HG03342 (cell line): ENCODE results near the gene CYP27A1.

ENCODE experiments used
- ATAC-seq: cut with Tn5 transposase; IDR thresholded peaks from one replicate; pipeline ENCODE4 v1.9.1; 2021; ENCODE audit warnings: mild to moderate bottlenecking, moderate library complexity; ENCODE audit not compliant: unreplicated experiment

The CYP27A1 gene

GRCh38 chr2:218856167-218856895, 74.4 kb downstream of the CYP27A1 start:
- no peak for ATAC-seq

GRCh38 chr2:218856896-218857243, 74.9 kb downstream of the CYP27A1 start:
- no peak for ATAC-seq

GRCh38 chr2:218857371-218858137, 75.6 kb downstream of the CYP27A1 start:
- no peak for ATAC-seq

GRCh38 chr2:218858138-218858445, 76.1 kb downstream of the CYP27A1 start:
- ATAC-seq = no peak

GRCh38 chr2:218858671-218859555, 77.0 kb downstream of the CYP27A1 start:
- ATAC-seq = no peak

GRCh38 chr2:218859556-218859987, 77.6 kb downstream of the CYP27A1 start, which contains the start of gene WNT6:
Gene WNT6 (plus strand): TSS chr2:218859805. CDS start chr2:218860038, 233 bp downstream.
- no peak for ATAC-seq

GRCh38 chr2:218859988-218860831, 78.3 kb downstream of the CYP27A1 start:
- ATAC-seq = no peak

GRCh38 chr2:218860950-218861381, 79.0 kb downstream of the CYP27A1 start:
- no peak for ATAC-seq

- ATAC-seq = no peak
These were observed 79.8 kb downstream of the CYP27A1 start for GRCh38 chr2:218861645-218862318.

GRCh38 chr2:218863021-218863520, 81.1 kb downstream of the CYP27A1 start:
- ATAC-seq = no peak
